ENCODE data around the gene PCDHB15.
"Not testable (repeated sequence)": the region's sequence is repeated elsewhere in the genome, so short reads cannot be mapped to it uniquely, and the experiment has no call there.

PCDHB15 gene

GRCh38 chr5:141245250-141245717 lies at the start of gene PCDHB15:
Gene PCDHB15, plus strand, starts transcription at chr5:141245395. Its CDS starts 184 bp downstream, at chr5:141245579.
- no peak for TF ChIP-seq CTCF (IDR thresholded peaks at IDR 0.05; ENCODE audit: insufficient read depth, low read depth, low read length, missing control alignments)
- DNase-seq (ENCODE audit: low read depth): no peak
- H3K4me3 ChIP-seq (ENCODE audit: low read length): no peak within 1 kb of the TSS

DNA sequence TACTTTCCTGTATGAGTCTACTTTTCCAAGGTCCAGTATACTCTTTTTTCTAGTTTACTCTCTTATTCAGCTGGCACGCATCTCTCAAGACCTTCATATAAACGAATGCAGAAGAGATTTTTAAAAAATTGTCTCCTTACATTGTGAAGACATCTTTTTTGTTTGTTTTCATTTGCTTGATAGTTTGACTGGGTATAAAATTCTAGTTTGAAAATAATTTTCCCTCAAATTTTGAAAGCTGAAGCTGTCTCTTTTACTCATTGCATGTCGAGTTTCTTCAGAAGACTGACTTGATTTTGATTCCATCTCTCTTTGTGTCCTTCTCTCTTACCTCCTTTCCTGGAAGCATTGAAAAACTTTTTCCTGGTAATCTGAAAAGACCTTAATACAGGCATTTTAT lies 48.8 kb upstream of the PCDHB15 start:
- H3K4me3 ChIP-seq (ENCODE audit: low read length): no peak overlapping the region
- TF ChIP-seq CTCF (IDR thresholded peaks at IDR 0.05; ENCODE audit: insufficient read depth, low read depth, low read length, missing control alignments): no peak
- no peak for DNase-seq (ENCODE audit: low read depth)

DNA sequence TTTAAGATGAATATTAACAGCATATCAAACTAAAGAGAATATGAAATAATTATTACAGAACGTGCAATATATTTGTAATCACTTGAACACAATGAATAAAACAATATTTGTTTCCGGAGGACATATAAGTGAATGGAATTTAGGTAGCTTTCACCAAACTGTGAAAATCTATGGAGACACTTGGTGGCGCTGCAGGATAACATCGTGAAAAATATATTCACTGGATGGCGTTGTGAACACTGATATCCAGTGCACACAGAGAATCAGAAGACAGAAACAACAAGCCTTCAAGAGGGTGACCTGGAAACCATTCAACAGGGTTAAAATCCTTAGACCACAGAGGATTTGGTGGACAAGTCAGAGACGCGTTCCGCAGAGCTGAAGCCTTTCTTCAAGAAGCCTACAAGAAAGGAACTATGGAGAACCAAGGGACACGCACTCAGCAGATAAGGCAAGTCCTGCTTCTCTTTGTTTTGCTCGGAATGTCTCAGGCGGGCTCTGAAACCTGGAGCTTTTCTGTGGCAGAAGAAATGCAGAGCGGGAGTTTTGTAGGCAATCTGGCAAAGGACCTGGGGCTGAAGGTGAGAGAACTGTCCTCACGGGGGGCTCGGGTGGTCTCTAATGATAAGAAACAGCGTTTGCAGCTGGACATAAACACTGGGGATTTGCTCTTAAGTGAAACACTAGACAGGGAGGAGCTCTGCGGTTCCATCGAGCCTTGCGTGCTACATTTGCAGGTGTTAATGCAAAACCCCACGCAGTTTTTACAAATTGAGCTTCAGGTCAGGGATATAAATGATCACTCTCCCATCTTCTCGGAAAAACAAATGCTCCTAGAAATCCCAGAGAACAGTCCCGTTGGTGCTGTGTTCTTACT lies 45.6 kb upstream of the PCDHB15 start, which contains the start of gene PCDHB11:
Gene PCDHB11 (plus strand): TSS at position 269 of the 877 bp plus-strand sequence. CDS start 148 bp downstream, at position 417.
- no peak within 1 kb of the TSS for H3K4me3 ChIP-seq (ENCODE audit: low read length)
- TF ChIP-seq CTCF (IDR thresholded peaks at IDR 0.05; ENCODE audit: insufficient read depth, low read depth, low read length, missing control alignments): no peak

DNA sequence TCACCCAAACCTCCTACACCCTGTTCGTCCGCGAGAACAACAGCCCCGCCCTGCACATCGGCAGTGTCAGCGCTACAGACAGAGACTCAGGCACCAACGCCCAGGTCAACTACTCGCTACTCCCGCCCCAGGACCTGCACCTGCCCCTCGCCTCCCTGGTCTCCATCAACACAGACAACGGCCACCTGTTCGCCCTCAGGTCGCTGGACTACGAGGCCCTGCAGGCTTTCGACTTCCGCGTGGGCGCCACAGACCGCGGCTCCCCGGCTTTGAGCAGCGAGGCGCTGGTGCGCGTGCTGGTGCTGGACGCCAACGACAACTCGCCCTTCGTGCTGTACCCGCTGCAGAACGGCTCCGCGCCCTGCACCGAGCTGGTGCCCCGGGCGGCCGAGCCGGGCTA lies 44.1 kb upstream of the PCDHB15 start:
- not testable (repeated sequence) for H3K4me3 ChIP-seq (ENCODE audit: low read length); DNase-seq (ENCODE audit: low read depth)

More for the DNA sequence above, 45.6 kb upstream of the PCDHB15 start, which contains the start of gene PCDHB11:
- no peak for DNase-seq (ENCODE audit: low read depth)

DNA sequence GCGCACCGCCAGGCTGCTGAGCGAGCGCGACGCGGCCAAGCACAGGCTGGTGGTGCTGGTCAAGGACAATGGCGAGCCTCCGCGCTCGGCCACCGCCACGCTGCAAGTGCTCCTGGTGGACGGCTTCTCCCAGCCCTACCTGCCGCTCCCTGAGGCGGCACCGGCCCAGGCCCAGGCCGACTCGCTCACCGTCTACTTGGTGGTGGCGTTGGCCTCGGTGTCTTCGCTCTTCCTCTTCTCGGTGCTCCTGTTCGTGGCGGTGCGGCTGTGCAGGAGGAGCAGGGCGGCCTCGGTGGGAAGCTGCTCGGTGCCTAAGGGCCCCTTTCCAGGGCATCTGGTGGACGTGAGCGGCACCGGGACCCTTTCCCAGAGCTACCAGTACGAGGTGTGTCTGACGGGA lies 43.5 kb upstream of the PCDHB15 start:
- not testable (repeated sequence) for DNase-seq (ENCODE audit: low read depth); H3K4me3 ChIP-seq (ENCODE audit: low read length)

DNA sequence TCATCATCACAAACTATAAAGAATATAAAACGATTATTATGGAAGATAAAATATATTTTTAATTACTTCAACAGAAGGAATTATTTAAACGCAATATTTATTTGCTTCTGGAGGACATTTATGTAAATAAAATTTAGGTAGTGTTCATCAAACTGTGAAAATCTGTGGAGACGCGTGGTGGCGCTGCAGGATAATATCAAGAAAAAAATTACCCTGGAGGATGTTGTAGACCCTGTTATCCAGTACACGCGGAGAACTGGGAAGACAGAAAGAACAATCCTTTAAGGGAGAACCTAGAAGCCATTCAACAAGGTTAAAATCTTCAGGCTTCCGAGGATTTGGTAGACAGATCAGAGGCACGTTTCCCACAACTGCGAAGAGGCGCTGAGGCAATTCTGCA lies 36.7 kb upstream of the PCDHB15 start, which contains the start of gene PCDHB12:
Gene PCDHB12 (plus strand): TSS at position 242 of the 400 bp plus-strand sequence. CDS start 189 bp downstream, outside the sequence.
- TF ChIP-seq CTCF (IDR thresholded peaks at IDR 0.05; ENCODE audit: insufficient read depth, low read depth, low read length, missing control alignments): no peak
- no peak within 1 kb of the TSS for H3K4me3 ChIP-seq (ENCODE audit: low read length)
- no peak for DNase-seq (ENCODE audit: low read depth)

DNA sequence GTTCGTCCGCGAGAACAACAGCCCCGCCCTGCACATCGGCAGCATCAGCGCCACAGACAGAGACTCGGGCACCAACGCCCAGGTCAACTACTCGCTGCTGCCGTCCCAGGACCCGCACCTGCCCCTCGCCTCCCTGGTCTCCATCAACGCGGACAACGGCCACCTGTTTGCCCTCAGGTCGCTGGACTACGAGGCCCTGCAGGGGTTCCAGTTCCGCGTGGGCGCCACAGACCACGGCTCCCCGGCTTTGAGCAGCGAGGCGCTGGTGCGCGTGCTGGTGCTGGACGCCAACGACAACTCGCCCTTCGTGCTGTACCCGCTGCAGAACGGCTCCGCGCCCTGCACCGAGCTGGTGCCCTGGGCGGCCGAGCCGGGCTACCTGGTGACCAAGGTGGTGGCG lies 34.9 kb upstream of the PCDHB15 start:
- not testable (repeated sequence) for DNase-seq (ENCODE audit: low read depth); H3K4me3 ChIP-seq (ENCODE audit: low read length)

DNA sequence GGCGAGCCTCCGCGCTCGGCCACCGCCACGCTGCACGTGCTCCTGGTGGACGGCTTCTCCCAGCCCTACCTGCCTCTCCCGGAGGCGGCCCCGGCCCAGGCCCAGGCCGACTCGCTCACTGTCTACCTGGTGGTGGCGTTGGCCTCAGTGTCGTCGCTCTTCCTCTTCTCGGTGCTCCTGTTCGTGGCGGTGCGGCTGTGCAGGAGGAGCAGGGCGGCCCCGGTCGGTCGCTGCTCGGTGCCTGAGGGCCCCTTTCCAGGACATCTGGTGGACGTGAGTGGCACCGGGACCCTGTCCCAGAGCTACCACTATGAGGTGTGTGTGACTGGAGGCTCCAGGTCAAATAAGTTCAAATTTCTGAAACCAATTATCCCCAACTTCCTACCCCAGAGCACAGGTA lies 34.3 kb upstream of the PCDHB15 start:
- not testable (repeated sequence) for DNase-seq (ENCODE audit: low read depth)

DNA sequence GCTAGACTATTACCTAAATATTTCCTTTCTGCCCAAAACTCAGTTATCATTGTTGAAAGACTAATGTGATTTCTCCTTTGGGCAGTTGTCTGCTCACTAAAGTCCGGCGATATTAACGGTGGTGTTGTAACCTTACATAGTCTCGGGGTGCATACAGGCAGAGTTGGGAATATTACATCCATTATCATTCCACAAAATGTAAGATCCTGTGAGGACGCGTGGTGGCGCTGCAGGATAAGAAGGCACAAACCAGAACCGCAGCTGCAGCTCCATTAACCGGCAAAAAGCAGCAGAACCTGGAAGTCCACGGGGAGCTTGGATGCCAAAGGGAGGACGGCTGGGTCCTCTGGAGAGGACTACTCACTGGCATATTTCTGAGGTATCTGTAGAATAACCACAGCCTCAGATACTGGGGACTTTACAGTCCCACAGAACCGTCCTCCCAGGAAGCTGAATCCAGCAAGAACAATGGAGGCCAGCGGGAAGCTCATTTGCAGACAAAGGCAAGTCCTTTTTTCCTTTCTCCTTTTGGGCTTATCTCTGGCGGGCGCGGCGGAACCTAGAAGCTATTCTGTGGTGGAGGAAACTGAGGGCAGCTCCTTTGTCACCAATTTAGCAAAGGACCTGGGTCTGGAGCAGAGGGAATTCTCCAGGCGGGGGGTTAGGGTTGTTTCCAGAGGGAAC lies 31.4 kb upstream of the PCDHB15 start, which contains the start of gene PCDHB13:
Gene PCDHB13 (plus strand): TSS at position 264 of the 684 bp plus-strand sequence. CDS start 205 bp downstream, at position 469.
- not testable (repeated sequence) for H3K4me3 ChIP-seq (ENCODE audit: low read length)
- TF ChIP-seq CTCF (IDR thresholded peaks at IDR 0.05; ENCODE audit: insufficient read depth, low read depth, low read length, missing control alignments): peak; percentile 19
- peak; percentile 17 for DNase-seq (ENCODE audit: low read depth)

More for the DNA sequence above, 34.3 kb upstream of the PCDHB15 start:
- not testable (repeated sequence) for H3K4me3 ChIP-seq (ENCODE audit: low read length)

- not testable (repeated sequence) for DNase-seq (ENCODE audit: low read depth); H3K4me3 ChIP-seq (ENCODE audit: low read length)
Observed at GRCh38 chr5:141214583-141214982, 30.6 kb upstream of the PCDHB15 start.

- not testable (repeated sequence) for H3K4me3 ChIP-seq (ENCODE audit: low read length); DNase-seq (ENCODE audit: low read depth)
Observed at GRCh38 chr5:141215504-141215903, 29.7 kb upstream of the PCDHB15 start.

- DNase-seq (ENCODE audit: low read depth); H3K4me3 ChIP-seq (ENCODE audit: low read length): not testable (repeated sequence)
Observed at GRCh38 chr5:141216035-141216434, 29.2 kb upstream of the PCDHB15 start.

Measured in epithelial cell of esophagus (primary cell).